Cardiac fibroblast (primary cell): ENCODE results near the gene LMNA.

Experiments used
- DNase-seq, 2 donors: peaks; one replicate each; pipeline versions ENCODE4 v3.0.0 to v3.0.0-alpha.2; 2010; ENCODE audit warnings: low read depth in 2 of 2
- H3K4me3 ChIP-seq, 2 donors: replicated peaks in 1 of 2; 1 replicate in 1 of 2; 2 replicates in 1 of 2; pipeline ENCODE4 v1.5.1; 2011; ENCODE audit warnings: low read depth in 2 of 2, low read length in 2 of 2, mild to moderate bottlenecking in 2 of 2, moderate library complexity in 1 of 2
- TF ChIP-seq, protein P1 (sequence below): IDR thresholded peaks from one replicate; pipeline ENCODE4 v1.5.1; 2011; ENCODE audit warnings: low read depth, mild to moderate bottlenecking, low read length, inconsistent platforms

Gene LMNA

DNA sequence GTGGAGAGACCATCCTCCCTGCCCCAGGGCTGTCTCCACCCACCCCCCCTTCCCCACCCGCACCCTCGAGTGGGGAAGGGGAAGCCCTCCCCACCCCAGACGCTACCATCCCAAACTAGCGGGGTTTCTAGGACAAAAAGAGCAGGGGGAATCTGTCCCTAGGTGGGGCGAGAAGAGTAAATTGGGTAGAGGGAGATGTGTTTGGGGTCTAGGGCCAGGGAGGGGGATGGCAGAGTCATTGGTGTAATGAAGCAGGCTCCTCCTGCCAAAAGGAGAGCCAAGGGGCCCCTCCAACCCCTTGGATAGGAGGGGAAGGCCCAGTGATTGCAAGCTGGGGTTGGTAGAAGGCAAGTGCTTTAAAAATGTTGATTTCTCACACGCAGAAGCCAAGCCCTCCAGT, 42.3 kb upstream of the LMNA start:
- no peak for DNase-seq
- H3K4me3 ChIP-seq, result no peak overlapping the region
- TF ChIP-seq, protein P1, sequence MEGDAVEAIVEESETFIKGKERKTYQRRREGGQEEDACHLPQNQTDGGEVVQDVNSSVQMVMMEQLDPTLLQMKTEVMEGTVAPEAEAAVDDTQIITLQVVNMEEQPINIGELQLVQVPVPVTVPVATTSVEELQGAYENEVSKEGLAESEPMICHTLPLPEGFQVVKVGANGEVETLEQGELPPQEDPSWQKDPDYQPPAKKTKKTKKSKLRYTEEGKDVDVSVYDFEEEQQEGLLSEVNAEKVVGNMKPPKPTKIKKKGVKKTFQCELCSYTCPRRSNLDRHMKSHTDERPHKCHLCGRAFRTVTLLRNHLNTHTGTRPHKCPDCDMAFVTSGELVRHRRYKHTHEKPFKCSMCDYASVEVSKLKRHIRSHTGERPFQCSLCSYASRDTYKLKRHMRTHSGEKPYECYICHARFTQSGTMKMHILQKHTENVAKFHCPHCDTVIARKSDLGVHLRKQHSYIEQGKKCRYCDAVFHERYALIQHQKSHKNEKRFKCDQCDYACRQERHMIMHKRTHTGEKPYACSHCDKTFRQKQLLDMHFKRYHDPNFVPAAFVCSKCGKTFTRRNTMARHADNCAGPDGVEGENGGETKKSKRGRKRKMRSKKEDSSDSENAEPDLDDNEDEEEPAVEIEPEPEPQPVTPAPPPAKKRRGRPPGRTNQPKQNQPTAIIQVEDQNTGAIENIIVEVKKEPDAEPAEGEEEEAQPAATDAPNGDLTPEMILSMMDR, result no peak

- TF ChIP-seq, protein P1, result no peak
- no peak for DNase-seq
- no peak overlapping the region for H3K4me3 ChIP-seq
These were observed 41.3 kb upstream of the LMNA start for GRCh38 chr1:156073110-156073687.

DNA sequence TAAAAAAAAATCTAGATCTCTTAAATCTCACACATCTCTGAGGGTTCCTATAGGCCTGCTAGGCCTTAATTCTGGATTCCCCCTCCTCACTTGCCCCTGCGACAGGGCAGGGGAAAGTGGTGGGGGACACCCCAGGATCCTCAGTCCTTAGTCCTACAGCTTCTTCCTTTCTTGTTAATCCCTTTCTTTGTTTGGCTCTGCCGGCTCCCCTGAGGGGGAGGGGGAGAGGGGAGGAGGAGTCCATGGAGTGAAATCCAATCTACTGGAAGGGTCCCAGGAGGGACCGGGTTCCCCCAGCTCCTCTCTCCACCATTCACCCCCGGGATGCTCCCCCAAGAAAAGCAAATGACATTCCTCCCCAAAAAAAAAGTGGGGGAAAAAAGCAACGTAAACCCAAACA, 40.8 kb upstream of the LMNA start:
- no peak overlapping the region for H3K4me3 ChIP-seq
- TF ChIP-seq, protein P1, result no peak
- no peak for DNase-seq

- DNase-seq, result no peak
- TF ChIP-seq, protein P1, result no peak
These were observed 39.9 kb upstream of the LMNA start for GRCh38 chr1:156074661-156075060.

DNA sequence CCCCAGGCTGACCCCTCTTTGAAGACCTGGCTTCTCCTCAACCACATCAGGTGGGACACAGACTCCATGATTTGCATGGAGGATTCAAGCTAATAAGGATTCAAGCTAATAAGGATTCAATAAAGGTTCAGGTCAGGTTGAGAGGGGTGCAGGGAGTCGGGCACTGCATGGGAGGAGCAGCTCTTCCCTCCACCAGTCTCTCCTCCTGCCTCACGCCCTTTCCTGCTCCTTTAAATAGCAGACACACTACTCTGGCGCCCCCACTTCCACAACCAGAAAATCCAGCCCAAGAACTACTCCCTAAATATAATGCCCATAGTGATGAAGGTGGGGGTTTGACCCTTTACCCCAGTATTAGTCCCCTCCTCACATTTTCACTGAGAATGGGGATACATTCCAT, 39.3 kb upstream of the LMNA start:
- TF ChIP-seq, protein P1, result no peak
- no peak overlapping the region for H3K4me3 ChIP-seq
- no peak for DNase-seq

More at GRCh38 chr1:156074661-156075060, 39.9 kb upstream of the LMNA start:
- no peak overlapping the region for H3K4me3 ChIP-seq

GRCh38 chr1:156075775-156076204, 38.7 kb upstream of the LMNA start:
- TF ChIP-seq, protein P1, result no peak
- DNase-seq, result no peak
- no peak overlapping the region for H3K4me3 ChIP-seq
